Measurements from ENCODE around the gene TAF1A. TPM values are rescaled to one million over a fixed set of nuclear protein-coding genes. Genes with fewer than 3 reads are reported as not detected.

The TAF1A gene
- total RNA-seq, 1 experiment from 2014 or later: 14.8 TPM

DNA sequence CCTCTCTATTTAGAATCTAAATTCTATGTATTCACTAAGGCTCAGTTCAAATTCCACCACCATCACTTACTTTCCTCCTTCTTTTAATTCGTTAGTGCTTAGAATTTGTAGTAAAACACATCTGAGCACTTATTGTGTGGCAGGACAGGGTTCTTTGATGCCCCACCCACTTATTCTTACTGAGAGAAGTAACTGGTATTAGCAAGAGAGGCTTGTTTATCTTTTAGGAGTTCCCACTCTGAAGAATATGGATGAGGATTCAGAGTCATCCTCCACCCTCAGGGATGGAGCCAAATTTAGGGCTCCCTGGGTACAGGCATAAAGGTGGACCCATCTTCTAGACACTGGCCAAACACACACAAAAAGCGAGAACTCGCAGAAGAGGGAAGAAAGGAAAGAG is 11.5 kb upstream of the TAF1A start:
- Histone ChIP-seq H3K4me1 (no peaks in the 10 kb centered on the region), H3K27me3 (replicated peaks; ENCODE audit: control insufficient read depth, insufficient read depth, low read length) (no peaks in the 10 kb centered on the region), H3K4me3 (ENCODE audit: low read depth, low read length) (no peak overlapping the region), H3K36me3 (ENCODE audit: control insufficient read depth, insufficient read depth, low read length) (no peaks in the 10 kb centered on the region), H3K9me3 (no peaks in the 10 kb centered on the region)
- BruUV-seq (replicated peaks): no TSS peak
- intact Hi-C loops (cut with micrococcal nuclease; ENCODE audit: unreplicated experiment): no loop called here
- ChIA-PET CTCF (no interaction called here), POLR2A (no interaction called here)
- Mint-ChIP-seq H3K27ac (ENCODE audit: unreplicated experiment) (no peak overlapping the region), H3K27me3 (ENCODE audit: insufficient read depth, unreplicated experiment) (peaks cover 6% of the 10 kb centered on the region), H3K4me3 (ENCODE audit: unreplicated experiment) (no peak overlapping the region), H3K4me1 (ENCODE audit: low read depth, unreplicated experiment) (no peaks in the 10 kb centered on the region), H3K36me3 (ENCODE audit: insufficient read depth, unreplicated experiment) (no peaks in the 10 kb centered on the region), H3K9me3 (ENCODE audit: unreplicated experiment) (no peaks in the 10 kb centered on the region)
- TF ChIP-seq, protein P1, sequence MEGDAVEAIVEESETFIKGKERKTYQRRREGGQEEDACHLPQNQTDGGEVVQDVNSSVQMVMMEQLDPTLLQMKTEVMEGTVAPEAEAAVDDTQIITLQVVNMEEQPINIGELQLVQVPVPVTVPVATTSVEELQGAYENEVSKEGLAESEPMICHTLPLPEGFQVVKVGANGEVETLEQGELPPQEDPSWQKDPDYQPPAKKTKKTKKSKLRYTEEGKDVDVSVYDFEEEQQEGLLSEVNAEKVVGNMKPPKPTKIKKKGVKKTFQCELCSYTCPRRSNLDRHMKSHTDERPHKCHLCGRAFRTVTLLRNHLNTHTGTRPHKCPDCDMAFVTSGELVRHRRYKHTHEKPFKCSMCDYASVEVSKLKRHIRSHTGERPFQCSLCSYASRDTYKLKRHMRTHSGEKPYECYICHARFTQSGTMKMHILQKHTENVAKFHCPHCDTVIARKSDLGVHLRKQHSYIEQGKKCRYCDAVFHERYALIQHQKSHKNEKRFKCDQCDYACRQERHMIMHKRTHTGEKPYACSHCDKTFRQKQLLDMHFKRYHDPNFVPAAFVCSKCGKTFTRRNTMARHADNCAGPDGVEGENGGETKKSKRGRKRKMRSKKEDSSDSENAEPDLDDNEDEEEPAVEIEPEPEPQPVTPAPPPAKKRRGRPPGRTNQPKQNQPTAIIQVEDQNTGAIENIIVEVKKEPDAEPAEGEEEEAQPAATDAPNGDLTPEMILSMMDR (IDR thresholded peaks at IDR 0.05; ENCODE audit: insufficient read depth in 1 of 2, low read depth in 1 of 2, low read length in 1 of 2, severe bottlenecking in 1 of 2, unreplicated experiment in 1 of 2): no peak
- no peak for DNase-seq

- no TSS peak for BruUV-seq (replicated peaks)
- no peak for DNase-seq
- Histone ChIP-seq H3K36me3 (ENCODE audit: control insufficient read depth, insufficient read depth, low read length) (no peaks in the 10 kb centered on the region), H3K27me3 (replicated peaks; ENCODE audit: control insufficient read depth, insufficient read depth, low read length) (no peaks in the 10 kb centered on the region), H3K9me3 (peaks cover 1% of the 10 kb centered on the region; the same call in 1 of the 2 replicates), H3K4me3 (ENCODE audit: low read depth, low read length) (no peak overlapping the region), H3K4me1 (no peaks in the 10 kb centered on the region)
- no peaks in the 10 kb centered on the region for H3K4me1 Mint-ChIP-seq (ENCODE audit: low read depth, unreplicated experiment)
- peaks cover 6% of the 10 kb centered on the region for H3K27me3 Mint-ChIP-seq (ENCODE audit: insufficient read depth, unreplicated experiment)
- TF ChIP-seq, protein P1 (IDR thresholded peaks at IDR 0.05; ENCODE audit: insufficient read depth in 1 of 2, low read depth in 1 of 2, low read length in 1 of 2, severe bottlenecking in 1 of 2, unreplicated experiment in 1 of 2): no peak
- no peak overlapping the region for H3K4me3 Mint-ChIP-seq (ENCODE audit: unreplicated experiment)
- ChIA-PET POLR2A (no interaction called here), CTCF (no interaction called here)
- H3K9me3 Mint-ChIP-seq (ENCODE audit: unreplicated experiment): peaks cover 9% of the 10 kb centered on the region
- no peaks in the 10 kb centered on the region for H3K36me3 Mint-ChIP-seq (ENCODE audit: insufficient read depth, unreplicated experiment)
- no peak overlapping the region for H3K27ac Mint-ChIP-seq (ENCODE audit: unreplicated experiment)
- intact Hi-C loops (cut with micrococcal nuclease; ENCODE audit: unreplicated experiment): no loop called here
These were observed 10.5 kb upstream of the TAF1A start for GRCh38 chr1:222600281-222600680.

DNA sequence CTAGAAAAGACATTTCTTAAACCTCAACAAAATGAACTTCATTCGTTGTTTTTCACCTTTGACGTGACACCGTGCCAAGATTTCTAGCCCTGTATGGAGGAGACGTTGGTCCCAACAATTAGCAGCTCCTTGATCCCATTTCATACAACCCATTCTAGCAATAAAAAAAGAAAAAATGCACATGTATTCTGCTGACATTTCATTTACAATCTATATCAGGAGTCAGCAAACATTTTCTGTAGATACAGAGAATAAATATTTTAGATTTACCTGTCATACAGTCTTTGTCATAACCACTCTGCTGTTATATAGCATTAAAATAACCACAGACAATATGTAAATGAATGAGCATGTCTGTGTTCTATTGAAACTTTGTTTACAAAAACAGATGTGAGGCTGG is 7.0 kb upstream of the TAF1A start:
- Mint-ChIP-seq H3K4me1 (ENCODE audit: low read depth, unreplicated experiment) (no peaks in the 10 kb centered on the region), H3K36me3 (ENCODE audit: insufficient read depth, unreplicated experiment) (no peaks in the 10 kb centered on the region), H3K27ac (ENCODE audit: unreplicated experiment) (no peak overlapping the region), H3K4me3 (ENCODE audit: unreplicated experiment) (no peak overlapping the region), H3K9me3 (ENCODE audit: unreplicated experiment) (peaks cover 11% of the 10 kb centered on the region), H3K27me3 (ENCODE audit: insufficient read depth, unreplicated experiment) (peaks cover 6% of the 10 kb centered on the region)
- DNase-seq: no peak
- POLR2A ChIA-PET: no interaction called here
- intact Hi-C loops (cut with micrococcal nuclease; ENCODE audit: unreplicated experiment): no loop called here
- Histone ChIP-seq H3K9me3 (peaks cover 5% of the 10 kb centered on the region; the same call in 1 of the 2 replicates), H3K27me3 (replicated peaks; ENCODE audit: control insufficient read depth, insufficient read depth, low read length) (no peaks in the 10 kb centered on the region), H3K36me3 (ENCODE audit: control insufficient read depth, insufficient read depth, low read length) (no peaks in the 10 kb centered on the region), H3K4me3 (ENCODE audit: low read depth, low read length) (no peak overlapping the region), H3K4me1 (no peaks in the 10 kb centered on the region)
- TF ChIP-seq, protein P1 (IDR thresholded peaks at IDR 0.05; ENCODE audit: insufficient read depth in 1 of 2, low read depth in 1 of 2, low read length in 1 of 2, severe bottlenecking in 1 of 2, unreplicated experiment in 1 of 2): no peak
- CTCF ChIA-PET: no interaction called here
- BruUV-seq (replicated peaks): no TSS peak
